AML-193 (cell line): ENCODE data around the gene TBCA.
"Not testable (repeated sequence)": the region's sequence is repeated elsewhere in the genome, so short reads cannot be mapped to it uniquely, and the experiment has no call there.

Source experiments
- DNase-seq, 2 experiments: peaks; one replicate each; lab custom pipeline; 2025; lab: John Stamatoyannopoulos, UW

The TBCA gene

DNA sequence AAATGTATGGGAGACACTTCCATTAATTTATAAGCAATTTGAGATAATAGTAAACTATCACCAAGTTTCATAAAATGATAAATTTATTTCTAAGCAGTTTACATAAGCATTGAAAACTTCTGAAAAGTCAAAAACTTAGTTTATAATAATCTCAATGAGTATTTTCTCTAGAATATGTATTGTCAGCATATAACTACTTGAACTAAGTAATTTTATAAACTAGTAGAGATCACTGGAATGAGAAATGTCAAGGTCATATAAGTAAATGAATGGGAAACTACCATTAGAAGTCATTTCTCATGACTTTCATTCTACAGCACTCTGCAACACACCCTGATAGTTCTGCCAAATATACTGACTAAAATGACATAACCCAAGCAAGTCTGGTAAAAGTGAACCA is 3.4 kb downstream of the TBCA start:
- DNase-seq, result no peak

DNA sequence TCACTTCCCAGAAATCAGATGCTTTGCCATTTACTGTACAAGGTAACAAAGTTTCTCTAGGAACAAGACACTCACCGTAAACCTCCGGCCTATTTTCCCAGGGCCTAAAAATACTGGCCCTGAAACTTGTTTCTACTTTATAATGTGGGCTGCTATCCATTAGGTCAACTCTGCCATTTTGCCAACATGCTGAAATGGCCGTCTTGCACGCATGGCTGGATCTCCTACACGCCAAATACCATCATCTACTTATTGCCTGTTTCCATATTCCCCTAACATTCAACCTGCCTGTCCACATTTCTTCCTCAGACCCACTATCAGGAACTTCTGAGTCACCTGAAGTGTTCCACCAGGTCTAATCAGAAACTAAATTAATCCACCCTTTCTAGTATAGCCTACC is 4.7 kb downstream of the TBCA start:
- DNase-seq, result no peak

- no peak for DNase-seq
Measured at GRCh38 chr5:77770293-77771005, 5.7 kb downstream of the TBCA start.

DNA sequence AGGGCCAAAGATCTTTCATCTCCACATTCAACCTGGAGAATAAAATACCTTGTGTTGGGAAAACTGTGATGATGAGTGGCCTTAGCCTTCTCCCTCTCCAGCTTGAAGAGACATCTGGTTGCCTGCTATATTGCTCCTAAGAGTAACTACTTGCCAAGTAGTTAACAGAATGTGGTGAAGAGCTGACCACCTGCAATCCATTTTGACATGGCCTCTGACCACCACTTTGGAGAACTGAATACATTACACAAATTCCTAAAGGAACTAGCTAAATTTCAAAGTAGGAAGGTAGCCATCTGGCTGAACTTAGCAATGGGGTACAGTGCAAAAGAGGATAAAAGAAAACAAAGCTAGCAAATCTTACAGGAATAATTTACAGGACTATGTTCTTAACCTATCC is 7.2 kb downstream of the TBCA start:
- DNase-seq, result no peak

- no peak for DNase-seq
Measured at GRCh38 chr5:77767301-77767700, 8.8 kb downstream of the TBCA start.

DNA sequence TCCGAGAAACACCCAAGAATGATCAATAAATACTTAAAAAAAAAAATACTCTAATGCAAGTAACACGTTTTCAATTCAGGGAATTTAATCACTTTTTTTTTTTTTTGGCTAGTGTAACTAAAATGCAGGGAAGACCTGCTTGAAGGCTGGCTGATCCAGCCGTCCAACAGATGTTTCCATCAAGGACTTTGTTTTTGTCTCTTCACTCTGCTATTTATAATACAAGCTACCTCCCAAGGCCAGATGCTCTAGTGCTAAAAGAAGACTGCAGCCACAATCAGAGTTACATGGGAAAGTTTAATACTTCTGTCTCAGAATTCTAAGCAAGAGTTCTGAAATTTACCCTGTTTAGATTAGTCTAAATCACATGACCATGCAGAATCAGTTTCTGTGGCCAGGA is 14.5 kb downstream of the TBCA start:
- no peak for DNase-seq

DNA sequence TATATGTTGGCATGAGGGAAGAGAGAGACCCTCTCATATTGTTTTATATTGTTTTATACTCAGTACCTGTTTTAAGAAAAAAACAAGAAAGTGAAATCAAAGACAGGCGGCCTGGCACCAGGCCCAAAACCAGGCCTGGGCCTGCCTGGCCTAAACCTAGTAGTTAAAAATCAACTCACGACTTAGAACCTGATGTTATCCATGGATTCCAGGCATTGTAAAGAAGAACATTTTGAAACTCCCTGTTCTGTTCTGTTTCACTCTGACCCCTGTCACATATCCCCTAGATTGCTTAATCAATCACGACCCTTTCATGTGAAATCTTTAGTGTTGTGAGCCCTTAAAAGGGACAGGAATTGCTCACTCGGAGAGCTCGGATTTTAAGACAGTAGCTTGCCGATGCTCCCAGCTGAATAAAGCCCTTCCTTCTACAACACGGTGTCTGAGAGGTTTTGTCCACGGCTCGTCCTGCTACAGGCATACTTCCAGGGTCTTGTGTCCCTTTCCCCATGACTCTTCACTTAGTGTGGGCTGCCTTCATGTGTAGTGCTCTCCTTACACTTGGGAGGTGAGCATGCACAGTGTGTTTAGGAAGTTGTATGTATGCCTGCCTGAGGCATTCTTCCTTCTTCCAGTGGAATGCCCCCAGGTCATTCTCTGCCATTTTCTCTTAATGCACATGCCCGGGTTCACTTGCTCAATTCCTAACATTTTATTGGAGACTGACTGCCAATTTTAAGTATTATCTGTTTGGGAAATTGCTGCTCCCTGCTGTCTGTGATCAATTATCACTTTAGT is 17.8 kb downstream of the TBCA start:
- DNase-seq, result no peak

DNA sequence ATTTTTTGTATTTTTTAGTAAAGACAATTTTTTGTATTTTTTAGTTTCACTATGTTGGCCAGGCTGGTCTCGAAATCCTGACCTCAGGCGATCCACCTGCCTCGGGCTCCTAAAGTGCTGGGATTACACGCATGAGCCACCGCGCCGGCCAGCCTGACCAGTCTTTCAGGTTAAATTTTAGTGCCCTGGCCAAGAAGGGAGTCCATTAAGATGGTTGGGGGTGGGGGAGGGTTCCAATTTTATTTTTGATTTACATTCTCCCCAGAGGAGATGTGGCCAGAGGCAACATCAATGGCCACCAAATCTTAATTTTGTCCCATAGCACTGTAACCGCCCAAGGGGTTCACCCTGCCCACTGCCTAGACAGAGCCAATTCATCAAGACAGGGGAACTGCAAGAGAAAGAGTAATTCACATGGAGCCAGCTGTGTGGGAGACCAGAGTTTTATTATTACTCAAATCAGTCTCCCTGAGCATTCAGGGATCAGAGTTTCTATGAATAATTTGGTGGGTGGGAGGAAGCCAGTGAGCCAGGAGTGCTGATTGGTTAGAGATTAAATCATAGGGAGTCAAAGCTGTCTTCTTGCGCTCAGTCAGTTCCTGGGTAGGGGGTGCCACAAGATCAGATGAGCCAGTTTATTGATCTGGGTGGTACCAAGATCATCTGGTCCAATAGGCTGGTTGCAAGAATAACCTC is 24.7 kb downstream of the TBCA start:
- DNase-seq, result no peak

DNA sequence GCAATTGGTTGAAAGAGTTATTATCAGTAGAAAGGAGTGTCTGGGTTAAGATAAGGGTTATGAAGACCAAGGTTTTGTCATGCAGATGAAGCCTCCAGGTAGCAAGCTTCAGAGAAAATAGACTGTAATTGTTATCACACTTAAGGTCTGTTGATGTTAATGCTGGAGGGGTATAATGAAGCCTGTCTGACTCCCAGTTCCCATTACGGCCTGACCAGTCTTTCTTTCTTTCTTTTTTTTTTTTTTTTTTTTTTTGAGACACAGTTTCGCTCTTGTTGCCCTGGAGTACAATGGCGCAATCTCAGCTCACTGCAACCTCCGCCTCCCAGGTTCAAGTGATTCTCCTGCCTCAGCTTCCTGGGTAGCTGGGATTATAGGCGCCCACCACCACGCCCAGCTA is 25.2 kb downstream of the TBCA start:
- not testable (repeated sequence) for DNase-seq

DNA sequence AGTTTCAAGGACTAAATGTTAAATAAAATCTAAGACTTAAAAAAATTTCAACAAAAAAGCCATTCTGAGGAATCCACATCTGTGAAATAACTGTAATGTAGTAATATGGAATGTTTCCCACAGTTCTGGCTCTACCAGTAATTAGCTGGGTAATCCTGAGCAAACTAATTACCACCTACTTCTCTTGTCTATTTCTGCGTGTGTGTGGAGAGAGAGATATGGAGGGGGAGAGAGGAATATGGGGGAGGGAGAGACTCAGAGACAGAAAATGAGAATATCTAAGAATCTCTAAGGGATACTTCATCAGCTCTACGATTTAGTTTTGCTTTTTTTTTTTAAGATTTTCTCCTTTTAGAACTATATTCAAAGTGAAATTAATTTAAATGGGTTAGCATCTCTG is 28.0 kb downstream of the TBCA start:
- DNase-seq, result no peak

- no peak for DNase-seq
Measured at GRCh38 chr5:77744116-77744515, 32.0 kb downstream of the TBCA start.

DNA sequence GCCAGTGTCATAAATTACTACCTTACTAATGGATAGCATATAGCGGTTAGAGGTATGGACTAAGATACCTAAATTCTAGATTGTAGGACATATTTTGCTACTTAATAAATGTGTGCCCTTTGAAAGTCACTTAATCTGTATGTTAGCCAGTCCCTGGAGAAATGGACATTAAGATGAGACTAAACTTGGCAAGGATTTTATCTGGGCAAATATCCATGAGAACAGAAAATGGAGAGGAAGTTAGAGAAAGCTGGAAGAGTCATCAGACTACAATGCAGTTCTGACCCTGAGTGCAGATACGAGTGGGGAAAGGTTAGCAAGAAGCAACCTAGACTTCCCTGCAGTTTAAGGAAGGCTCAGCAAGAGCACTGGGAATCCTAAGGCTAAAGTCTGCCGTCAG is 33.0 kb downstream of the TBCA start:
- no peak for DNase-seq

GRCh38 chr5:77741608-77742007 is 34.5 kb downstream of the TBCA start:
- DNase-seq, result no peak

GRCh38 chr5:77734885-77735284 is 41.3 kb downstream of the TBCA start:
- no peak for DNase-seq

DNA sequence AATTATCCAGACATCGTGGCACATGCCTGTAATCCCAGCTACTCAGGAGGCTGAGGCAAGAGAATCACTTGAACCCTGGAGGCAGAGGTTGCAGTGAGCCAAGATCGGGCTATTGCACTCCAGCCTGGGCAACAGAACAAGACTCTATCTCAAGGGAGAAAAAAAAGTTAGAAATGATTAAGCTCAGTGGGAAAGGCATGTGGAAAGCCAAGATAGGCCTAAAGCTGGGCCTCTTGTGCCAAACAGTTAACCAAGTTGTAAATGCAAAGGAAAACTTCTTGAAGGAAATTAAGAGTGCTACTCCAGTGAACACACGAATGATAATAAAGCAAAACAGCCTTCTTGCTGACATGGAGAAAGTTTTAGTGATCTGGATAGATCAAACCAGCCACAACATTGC is 43.0 kb downstream of the TBCA start:
- DNase-seq, result no peak

DNA sequence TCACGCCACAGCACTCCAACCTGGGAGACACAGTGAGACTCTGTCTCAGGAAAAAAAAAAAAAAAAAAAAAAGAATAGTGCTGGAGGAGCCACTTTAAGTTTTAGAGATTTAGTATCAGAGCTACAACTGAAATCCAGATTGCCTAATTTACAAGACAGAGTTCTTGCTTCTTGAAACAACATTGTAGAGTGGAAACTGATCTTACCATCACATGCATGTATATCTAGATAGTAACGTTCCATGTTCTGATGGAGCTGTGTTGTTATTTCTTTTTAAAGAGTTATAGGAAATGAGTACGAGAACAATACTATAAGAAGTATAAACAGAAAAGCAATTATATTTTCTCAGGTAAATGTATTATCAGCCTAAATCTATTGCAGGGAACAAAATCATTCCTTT is 48.9 kb downstream of the TBCA start:
- DNase-seq, result no peak

DNA sequence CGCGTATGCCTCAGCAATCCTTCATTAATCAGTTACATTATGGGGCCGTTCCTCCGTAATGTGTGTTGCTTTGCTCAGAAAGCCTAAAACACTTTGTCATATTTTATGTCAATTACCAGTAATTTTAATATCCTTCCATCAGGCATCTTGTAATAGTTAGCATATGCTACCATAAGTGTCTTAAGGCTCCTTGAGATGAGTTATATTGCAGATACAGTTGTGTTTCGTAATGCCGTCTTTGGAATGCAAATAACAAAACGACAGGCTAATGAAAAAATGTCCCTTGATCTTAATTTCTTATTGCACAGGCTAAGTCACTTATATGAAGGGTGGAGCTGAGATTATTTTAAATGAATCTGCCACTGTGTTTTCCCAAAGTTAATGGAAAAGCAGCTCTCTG is 50.5 kb downstream of the TBCA start:
- no peak for DNase-seq

DNA sequence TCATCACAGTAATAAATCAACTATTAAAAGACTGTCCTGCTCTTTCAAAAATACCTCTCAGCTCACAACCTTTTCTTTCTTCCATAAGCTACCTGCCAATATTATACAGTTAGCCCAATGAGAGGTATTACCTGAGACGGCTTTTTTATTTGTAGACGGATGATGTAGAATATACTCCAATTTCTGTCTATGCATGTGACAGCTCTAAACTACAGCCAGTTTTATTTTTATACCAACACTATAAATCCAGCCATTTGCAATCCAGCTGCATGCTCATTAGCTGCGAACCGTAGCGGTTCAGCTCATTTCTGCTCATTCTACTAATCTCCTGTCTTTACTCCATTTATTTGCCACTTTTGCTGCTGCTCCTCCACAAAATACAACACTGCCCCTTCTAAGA is 51.2 kb downstream of the TBCA start:
- DNase-seq, result no peak

GRCh38 chr5:77719666-77720363 is 56.3 kb downstream of the TBCA start:
- no peak for DNase-seq

DNA sequence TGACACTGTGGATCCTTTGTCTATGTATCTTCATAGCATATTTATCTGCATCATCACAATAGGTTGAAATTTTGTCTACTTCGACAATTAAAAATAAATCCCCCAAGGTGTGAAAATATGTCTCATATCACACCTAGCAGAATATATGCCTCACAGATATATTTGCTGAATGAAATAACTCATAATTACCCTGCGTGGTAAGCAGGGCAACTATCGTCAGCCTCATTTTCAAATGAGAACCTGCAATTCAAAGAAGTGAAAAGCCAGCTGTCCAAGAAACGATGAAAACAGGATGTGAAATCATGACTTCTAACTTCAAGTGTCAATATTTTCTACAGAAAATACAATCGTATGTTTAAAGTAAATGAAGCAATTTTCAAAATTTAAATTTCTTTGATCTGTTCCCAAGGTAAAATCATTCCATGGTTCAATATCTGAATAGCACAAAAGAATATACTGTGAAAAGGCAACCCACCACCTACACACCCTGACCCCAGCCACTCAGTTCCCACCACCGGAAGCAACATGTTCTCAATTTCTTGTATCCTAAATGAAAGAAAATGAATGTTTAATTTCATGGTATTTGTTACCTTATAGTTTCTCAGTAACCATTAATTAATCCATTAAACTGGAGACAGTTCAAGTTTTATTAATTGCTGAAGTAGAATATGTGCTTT is 57.1 kb downstream of the TBCA start:
- no peak for DNase-seq

DNA sequence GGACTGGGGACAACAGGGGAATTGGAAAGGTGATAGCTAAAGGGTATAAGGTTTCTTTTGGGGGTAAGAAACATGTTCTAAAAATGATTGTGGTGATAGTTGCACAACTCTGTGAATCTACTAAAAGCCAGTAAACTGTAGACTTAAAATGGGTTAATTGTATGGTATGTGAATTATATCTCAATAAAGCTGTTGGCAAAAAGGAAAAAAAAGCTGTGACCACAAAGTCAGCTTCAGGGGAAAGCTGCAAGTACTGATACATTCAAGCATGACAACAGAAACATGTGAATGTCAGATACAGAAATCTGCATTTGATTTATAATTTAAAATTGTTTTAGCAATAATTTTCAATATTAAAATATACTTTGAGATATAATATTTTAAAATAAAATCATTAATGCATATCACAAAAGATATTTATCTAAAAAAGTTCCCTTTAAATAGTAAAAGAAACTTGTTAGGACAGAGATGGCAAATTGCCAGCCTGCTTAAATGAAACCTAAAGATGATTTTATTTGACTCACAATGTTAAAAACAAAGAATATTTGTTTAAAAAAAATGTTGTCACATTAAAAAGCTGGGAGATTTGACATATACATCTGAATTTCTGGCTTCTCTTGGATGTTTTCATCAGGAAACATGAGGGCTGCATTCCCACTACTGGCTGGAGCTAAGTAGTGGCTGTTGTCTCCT is 66.0 kb downstream of the TBCA start:
- DNase-seq, result no peak
